Stimulated activated CD4-positive, alpha-beta T cell treated with anti-CD3 and anti-CD28 coated beads, Interleukin-4, amount 100 ng/mL, for 24 hours (primary cell): ENCODE data around the gene ELOA.
"Not testable (repeated sequence)": the region's sequence is repeated elsewhere in the genome, so short reads cannot be mapped to it uniquely, and the experiment has no call there.

ENCODE experiments used
- DNase-seq: peaks from one replicate; pipeline ENCODE4 v3.0.0-alpha.2; 2020

The ELOA gene, protein sequence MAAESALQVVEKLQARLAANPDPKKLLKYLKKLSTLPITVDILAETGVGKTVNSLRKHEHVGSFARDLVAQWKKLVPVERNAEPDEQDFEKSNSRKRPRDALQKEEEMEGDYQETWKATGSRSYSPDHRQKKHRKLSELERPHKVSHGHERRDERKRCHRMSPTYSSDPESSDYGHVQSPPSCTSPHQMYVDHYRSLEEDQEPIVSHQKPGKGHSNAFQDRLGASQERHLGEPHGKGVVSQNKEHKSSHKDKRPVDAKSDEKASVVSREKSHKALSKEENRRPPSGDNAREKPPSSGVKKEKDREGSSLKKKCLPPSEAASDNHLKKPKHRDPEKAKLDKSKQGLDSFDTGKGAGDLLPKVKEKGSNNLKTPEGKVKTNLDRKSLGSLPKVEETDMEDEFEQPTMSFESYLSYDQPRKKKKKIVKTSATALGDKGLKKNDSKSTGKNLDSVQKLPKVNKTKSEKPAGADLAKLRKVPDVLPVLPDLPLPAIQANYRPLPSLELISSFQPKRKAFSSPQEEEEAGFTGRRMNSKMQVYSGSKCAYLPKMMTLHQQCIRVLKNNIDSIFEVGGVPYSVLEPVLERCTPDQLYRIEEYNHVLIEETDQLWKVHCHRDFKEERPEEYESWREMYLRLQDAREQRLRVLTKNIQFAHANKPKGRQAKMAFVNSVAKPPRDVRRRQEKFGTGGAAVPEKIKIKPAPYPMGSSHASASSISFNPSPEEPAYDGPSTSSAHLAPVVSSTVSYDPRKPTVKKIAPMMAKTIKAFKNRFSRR

DNA sequence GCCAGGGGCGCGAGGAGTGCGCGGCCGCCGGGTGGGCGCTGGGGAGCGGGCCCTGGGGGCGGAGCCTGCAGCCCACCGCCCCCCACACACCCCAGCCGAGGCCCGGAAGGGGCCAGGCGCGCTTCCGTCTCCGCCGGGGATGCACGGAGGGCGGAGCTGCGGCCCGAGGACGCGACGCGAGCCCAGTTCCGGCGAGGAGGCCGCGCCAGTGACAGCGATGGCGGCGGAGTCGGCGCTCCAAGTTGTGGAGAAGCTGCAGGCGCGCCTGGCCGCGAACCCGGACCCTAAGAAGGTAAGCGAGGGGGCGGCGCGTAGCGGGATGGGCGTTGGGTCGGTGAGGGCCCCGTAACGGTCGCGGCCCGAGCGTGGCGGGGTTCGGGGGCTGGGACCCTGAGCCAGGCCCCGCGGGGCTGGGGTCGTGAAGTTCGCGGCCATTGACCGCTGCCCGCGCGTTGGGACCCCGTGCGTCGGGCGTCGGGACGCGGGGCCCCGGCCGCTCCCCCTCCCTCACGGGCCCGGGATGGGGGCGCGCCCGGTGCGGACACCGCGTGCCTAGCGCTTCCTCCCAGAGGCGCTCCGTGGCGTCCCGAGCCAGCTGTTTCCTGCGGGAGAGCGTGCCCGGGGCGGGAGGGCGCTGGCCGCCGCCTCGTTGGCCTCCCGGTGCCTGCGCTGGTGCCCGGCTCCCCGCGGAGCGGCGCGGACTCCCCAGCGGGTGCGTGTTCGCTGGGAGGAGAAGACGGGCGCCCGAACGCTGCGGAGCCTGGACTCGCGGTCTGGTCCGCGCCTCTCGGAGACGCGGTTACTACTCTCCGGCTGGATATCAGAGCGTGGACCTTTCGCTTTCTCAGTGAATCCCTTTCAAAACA lies at the start of gene ELOA:
Gene ELOA (plus strand): TSS at position 185 of the 866 bp plus-strand sequence. CDS start 33 bp downstream, at position 218.
- peak; percentile 77 for DNase-seq

DNA sequence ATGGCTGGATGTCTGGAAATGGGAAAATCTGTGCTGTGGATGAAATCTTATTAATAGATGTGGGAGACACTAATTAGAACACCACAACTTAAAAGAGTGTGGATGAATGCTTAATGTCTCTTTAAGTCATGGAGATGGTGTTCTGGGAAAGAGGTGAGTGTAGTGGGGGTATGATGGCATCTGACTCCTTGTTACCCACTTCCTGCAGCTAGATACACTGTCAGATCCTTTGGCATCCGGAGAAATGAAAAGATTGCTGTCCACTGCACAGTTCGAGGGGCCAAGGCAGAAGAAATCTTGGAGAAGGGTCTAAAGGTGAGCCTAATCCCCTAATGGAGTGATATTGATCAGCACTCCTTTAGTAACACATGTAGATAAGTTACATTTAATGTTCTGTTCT lies 49.7 kb upstream of the ELOA start:
- DNase-seq, result no peak

DNA sequence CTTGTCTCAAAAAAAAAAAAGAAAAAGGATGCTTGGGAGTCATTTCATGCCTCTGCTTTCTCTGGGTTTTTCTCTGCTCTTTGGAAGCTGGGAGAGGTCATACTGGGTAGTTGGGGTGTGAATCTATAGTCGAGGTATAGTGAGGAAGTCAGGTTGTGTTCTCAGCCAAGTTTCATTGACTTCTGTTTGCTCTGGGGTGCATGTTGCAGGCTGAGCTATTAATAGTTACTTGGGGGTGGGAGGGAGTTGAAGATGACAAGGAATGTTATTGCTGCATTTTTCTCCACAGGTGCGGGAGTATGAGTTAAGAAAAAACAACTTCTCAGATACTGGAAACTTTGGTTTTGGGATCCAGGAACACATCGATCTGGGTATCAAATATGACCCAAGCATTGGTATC lies 48.9 kb upstream of the ELOA start:
- DNase-seq, result no peak

DNA sequence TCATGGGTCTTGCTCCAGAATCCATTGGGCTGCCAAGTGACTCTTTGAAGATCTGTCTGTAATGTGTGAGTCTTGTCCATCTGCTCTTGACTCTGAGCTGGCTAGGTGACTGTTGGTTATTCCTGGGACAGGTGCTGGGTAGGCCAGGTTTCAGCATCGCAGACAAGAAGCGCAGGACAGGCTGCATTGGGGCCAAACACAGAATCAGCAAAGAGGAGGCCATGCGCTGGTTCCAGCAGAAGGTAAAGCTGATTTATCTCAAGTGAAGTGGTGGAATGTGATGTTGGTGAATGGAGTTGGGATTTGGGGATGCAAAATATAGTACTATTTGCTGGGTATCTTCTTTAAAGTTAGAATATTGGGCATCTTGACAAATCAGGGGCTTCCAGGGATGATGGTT lies 47.6 kb upstream of the ELOA start:
- DNase-seq, result no peak

DNA sequence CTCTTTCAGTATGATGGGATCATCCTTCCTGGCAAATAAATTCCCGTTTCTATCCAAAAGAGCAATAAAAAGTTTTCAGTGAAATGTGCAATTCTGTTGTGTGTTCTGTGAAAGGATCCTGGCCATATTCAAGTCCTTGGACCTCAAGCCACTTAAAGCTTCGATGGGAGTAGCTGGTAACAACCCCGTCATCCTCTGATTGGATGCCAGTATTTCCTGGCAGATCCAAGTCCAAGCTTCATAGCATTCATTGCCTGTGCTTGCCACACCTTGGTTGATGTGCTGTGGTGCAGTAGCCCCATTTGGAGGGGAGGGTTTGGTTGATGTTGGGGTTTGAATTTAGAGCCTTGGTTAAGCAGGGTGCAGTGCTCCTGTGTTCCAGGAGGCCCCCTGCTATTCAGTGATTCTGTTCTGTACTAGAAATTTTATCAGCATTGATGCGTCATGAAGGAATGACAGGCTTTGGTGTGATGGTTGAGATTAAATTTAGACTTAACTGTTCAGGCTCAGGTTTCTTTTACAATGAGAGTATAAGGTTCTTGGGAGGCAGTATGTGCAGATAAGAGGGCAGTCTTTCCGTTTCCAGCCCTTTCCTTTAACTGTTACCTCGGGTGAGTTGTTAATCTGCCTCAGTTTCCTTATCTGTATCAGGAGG lies 46.8 kb upstream of the ELOA start:
- no peak for DNase-seq

DNA sequence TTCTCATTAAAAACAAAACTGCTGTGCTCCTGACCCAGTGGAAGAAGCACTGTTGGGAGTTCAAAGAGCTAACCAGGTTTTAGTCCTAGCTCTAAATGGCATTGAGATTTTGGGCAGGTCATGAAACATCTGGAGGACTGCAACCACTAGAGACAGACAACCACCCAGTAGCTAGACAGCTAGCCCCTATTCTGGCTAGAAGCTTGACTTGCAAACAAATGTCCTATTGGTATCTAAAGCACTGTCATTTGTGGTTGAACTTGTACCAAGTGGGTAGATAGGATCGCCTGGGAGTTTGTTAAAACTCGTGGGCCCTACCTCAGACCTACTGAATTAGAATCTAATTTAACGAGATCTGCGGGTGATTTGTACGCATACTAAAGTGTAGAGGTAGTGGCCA lies 44.8 kb upstream of the ELOA start:
- no peak for DNase-seq

DNA sequence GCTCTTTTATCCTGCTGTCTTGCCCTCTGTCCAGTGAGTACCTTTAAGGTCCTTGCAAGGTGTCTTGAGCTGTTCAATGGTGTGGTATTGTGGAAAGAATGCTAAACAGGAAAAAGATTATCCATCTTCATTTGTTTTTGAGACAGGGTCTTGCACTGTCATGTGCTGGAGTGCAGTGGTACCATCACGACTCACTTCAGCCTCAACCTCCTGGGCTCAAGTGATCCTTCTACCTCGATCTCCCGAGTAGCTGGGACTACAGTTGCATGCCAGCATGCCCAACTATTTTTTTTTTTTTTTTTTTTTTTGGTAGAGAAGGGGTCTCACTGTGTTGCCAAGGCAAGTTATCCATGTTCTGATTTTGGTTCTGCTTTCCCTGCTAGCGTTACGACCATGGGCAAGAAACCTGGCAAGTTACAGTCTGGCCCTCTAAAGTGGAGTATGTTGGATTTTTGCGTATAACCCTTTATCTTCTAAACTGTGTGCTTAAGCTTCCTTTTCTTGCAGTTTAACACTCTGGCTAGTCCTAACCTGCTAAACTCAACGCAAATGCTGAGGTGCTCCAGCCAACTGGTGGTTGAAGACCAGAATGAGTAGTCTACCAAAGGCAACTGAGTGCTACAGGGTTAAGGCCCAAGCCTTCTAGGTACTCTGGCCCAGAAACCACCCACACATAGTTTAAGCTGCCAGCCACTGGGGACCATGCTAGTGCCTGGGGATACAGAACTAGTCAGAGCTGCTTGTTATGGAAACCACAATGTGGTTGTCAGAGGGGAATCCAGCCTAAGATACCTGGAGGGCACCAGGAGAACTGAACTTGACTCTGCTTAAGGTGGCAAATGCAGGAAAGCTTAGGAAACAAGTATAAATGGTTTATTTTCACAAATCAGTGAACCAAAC lies 43.7 kb upstream of the ELOA start:
- DNase-seq, result peak; percentile 18

DNA sequence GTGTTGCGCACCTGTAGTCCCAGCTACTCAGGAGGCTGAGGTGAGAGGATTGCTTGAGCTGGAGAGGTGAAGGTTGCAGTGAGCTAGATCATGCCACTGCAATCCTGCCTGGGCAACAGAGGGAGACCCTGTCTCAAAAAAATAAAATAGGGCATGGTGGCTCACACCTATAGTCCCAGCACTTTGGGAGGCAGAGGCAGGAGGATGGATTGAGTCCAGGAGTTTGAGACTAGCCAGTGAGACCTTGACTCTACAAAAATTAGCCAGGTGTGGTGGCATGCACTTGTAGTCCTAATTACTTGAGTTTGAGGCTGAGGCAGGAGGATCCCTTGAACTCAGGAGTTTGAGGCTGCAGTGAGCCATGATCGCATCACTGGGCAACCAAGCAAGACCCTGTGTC lies 42.0 kb upstream of the ELOA start:
- DNase-seq, result no peak

DNA sequence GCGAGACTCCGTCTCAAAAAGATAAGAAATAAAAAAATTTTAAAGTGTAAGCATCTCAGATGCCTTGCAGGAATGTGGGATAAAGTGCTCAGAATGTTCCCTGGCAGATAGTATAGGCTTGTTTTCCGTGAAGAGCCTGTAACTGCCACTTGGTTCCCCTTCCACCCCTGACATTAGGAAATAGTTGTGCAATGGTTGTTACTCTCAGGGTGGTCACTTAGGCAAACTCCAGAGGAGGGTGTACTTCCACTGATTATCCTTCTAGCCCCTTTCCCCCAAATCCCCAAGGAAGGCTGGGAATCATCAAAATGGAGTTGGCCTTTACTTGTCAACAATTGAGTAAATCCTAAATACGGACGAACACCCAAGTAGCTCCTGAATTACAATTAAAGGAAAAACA lies 41.3 kb upstream of the ELOA start:
- DNase-seq, result no peak

DNA sequence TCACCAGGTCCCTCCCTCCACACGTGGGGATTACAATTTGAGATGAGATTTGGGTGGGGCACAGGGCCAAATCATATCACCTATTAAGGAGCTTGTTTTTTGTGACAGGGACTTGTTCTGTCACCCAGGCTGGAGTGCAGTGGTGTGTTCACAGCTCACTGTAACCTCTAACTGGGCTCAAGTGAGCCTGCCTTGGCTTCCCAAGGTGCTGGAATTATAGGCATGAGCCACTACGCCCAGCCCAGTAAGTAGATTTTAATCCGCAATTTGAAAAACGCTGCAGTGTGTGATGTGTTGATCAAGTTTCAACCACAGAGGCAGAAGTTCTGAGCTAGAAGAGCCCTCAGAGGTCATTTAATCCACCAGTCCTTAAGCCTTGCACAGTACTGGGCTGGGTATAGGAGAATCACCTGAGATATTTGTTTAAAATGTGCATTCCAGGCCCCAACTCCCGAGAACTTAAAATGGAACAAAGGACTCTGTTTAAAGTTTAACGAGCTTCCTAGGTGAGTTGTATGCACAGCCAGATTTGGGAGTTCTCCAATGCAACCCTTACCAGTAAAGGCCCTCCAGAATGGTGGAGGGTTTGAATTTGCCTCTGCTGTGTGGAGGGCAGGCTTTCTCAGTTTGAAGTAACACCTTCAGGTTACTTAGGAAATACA lies 38.3 kb upstream of the ELOA start:
- no peak for DNase-seq

DNA sequence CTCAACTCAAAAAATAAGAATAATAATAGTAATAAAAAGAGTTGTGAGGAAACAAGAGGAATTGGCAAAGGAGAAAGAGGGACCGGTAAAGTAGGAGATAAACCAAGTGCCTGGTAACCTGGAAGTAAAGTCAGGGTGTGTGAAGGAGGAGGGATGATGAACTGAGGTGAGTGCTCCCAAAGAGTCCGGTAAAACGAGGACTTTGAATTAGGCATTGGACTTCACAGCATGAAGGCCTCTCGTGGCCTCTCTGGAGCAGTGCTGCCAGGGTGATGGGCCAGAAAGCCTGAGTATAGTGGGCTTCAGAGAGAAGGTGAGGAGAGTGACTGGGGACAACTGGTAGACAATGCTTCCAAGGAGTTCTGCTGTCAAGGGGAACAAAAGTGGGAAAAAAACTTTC lies 34.0 kb upstream of the ELOA start:
- DNase-seq, result no peak

DNA sequence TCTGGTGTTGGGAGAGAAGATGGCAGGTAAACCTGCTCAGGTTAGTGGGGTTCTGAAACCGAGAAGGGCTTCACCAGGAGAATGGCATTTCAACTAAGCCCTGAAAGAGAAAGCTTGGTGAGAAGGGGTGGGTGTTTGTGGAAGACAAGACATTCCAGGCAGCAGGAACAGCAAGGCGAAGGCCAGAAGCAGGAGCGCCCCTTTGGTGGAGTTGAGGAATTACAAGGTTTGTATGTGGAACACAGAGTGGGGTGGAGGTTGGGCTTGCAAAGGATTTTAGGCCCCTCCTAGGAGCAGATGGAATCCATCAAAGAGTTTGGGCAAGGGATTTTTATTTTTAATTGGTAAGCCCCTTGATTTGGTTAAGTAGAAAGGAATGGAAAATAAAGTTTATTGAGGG lies 24.8 kb upstream of the ELOA start:
- no peak for DNase-seq

DNA sequence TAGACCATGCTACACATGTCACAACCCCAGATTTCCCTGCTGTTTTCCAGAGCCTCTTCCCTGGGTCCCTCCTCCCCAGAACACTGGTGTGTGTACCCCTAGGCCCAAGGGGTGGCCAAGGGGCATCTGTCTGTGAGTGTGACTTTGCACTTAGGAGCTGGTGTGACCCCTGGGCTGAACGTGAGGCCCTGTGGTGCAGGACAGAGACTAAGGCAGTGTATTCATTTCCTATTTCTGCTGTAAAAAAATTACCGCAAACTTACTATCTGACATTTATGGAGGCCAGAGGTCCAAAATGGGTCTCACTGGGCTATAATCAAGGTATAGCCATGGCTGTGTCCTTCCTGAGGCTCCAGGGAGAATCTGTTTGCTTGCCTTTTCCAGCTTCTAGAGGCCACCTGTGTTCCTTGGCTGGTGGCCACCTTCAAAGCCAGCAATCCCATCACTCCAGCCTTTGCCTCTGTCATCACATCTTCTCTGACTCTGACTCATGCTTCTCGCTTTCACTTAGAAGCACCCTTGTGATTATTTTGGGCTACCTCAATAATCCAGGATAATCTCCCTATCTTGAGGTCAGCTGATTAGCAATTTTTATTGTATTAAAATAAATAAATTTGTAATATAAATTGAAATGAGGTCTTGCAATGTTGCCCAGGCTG lies 24.0 kb upstream of the ELOA start:
- DNase-seq, result no peak

DNA sequence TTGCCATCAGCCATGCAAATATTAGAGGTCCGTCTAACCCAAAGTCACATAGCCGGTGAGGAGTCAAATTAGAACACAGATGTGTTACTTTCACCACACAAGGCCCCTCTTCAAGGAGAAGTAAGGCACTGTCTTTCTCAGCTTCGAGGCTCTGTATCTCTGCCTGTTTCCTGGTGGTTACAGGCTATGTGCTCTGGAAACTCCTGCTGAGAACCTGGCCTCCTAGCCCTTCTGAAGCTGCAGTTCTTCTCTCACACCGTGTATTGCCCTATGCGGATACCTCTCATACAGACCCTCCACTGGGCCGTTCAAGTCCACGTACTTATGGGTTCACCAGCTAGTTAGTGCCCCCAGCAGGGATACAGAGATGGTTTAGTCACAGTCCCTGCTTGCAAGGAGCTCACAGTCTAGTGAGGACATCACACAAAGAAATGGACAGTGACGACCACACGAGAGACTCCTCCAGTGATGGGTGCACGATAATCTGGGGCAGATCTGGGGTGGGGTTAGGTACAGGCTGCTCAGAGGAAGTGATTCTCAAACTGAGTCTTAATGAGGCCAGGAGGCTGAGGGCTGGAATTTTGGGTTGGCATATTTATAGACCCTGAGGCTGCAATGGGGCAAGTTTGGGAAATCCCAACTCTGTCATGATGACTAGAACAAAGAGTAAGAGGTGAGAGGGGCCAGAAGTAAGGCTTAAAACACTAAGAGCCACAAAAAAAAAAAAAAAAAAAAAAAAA lies 22.8 kb upstream of the ELOA start:
- peak; percentile 31 for DNase-seq

DNA sequence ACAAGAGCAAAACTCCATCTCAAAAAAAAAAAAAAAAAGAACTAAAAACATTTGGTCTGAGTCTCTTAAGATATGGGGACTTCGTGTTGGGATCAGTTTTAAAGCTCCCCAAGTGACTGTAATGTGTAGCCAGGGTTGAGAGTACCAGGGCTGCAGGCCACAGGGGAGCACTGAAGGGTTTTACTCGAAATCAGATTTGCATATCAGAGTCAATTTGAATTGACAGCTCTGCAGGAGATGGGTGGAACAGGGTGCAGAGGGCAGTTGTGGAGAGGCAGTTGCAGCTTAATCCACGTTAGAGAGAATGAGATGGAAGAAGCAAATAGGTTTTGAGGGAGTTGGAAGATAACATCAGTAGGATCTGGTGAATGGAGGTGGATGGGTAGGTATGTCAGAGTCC lies 20.6 kb upstream of the ELOA start:
- no peak for DNase-seq

DNA sequence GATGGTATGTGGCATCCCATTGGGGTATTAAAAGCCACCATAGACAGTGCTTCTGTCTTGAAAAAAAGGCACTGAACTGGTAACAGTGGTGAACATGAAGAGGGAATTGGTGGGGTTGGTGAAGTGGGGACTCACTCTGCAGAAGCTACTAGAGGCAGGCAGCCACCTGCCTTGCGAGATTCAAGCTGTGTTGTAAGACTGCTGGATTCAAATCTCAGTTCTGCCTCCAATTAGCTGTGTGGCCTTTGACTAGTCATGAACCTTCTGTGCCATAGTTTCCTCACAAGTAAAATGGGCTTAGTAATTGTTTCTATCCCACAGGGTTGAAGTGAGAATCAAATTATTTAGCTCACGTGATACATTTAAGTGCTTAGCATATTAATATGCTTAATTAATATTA lies 16.6 kb upstream of the ELOA start:
- no peak for DNase-seq

DNA sequence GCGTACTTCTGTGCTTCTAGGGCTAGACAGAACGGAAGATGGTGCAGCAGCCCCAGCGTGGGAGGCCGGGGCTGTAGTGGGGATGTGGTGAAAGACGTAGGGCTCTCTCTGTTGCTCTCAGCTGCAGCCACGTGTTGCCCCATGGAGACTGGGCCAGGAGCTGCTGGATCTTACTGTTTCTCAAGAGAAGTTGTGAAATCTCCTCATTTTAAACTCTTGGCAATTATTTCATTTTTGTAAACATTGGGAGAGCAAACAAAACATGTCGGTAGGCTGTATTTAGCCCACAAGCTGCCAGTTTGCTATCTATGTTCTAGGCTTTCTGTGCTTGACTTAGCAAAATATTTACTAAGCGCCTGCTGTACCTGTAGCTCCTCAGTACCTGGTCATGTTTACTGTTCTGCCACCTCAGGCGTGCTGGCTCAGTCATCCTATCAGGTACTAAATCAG lies 15.9 kb upstream of the ELOA start:
- DNase-seq, result no peak

DNA sequence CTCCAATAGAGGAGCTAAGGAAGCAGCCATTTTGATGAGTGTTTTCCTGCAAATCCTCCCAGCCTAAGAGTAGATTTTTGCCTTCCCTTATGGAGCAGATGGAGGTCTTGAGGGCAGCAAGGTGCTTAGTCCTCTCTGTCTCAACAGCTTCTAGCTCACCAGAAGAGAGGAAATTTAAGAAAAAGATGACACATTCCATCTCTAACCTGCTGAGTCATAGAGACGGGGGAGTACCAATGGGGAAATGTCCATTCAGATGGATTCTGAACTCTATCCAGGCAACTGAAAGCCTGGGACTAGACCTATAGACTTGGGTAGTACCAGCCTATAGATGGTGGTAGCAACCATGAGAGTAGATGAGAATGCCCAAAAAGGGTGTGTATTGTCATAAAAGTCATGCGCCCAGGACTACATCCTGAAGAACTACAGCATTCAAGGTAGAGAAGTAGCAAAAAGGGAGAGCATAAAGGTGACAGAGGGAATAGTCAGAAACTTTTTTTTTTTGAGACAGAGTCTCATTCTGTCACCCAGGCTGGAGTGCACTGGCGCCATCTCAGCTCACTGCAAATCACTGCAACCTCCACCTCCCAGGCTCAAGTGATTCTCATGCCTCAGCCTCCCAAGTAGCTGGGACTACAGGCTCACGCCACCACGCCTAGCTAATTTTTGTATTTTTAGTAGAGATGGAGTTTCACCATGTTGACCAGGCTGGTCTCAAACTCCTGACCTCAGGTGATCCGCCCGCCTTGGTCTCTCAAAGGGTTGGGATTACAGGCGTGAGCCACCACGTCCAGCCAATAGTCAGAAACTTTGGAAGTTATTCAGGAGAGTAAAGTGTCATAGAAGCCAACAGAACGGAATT lies 10.7 kb upstream of the ELOA start:
- no peak for DNase-seq

DNA sequence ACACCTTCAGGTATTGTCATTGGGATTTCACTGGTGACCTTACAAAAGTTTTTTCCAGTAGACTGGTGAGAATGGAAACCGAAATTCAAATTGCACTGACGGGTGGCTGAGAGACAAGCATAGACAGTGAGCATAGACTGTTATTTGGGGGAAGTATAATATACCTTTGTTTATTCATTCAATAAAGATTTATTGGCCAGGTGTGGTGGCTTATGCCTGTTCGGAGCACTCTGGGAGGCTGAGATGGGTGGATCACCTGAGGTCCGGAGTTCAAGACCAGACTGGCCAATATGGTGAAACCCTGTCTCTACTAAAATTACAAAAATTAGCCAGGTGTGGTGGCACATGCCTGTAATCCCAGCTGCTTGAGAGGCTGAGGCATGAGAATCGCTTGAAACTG lies 10.0 kb upstream of the ELOA start:
- not testable (repeated sequence) for DNase-seq
